GM04503 (cell line): ENCODE measurements around the gene CNOT10.
"Not testable (repeated sequence)": the region's sequence is repeated elsewhere in the genome, so short reads cannot be mapped to it uniquely, and the experiment has no call there.

Experiments used
- DNase-seq: peaks from one replicate; pipeline ENCODE4 v3.0.0-alpha.2; 2012; ENCODE audit warnings: low read depth

CNOT10 gene

DNA sequence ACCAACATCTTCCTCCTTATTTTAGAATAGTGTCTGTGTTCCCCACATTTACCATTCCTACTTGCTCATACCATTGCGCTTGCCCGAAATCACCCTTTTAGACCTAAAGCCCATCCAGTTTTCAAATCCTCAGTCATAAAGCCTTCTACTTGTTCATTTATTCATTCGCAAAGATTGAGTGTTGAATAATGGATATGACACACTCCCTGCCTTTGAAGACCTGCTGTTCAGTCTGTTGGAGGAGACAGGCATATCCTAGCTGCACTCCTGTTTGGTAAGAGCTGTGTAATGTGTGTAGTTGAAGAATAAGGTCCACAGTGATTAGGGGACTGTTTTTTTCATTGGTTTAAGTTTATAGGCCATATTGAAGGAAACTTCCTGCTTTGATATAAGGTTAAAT lies 1.7 kb downstream of the CNOT10 start:
- DNase-seq: no peak

DNA sequence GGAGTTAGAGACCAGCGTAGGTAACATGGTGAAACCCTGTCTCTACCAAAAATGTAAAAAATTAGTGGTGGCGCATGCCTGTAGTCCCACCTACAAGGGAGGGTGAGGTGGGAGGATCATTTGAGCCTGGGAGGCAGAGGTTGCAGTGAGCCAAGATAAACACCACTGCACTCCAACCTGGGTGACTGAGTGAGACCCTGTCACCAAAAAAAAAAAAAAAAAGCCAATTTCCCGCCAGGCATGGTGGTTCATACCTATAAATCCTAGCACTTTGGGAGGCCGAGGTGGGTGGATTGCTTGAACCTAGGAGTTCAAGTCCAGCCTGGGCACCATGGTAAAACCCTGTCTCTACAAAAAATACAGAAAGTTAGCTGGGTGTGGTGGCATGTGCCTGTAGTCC lies 6.9 kb downstream of the CNOT10 start:
- no peak for DNase-seq

DNA sequence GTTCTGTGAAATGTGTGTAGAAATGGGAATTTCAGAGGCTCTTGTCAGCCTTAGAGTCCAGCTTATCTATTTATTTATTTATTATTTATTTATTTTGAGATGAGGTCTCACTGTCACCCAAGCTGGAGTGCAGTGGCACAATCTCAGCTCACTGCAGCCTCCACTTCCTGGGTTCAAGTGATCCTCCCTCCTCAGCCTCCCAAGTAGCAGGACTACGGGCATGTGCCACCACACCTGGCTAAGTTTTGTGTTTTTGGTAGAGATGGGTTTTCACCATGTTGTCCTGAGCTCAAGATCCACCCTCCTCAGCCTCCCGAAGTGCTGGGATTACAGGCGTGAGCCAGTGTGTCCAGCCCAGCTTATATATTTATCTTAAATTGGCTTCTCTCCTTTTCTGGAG lies 11.5 kb downstream of the CNOT10 start:
- DNase-seq: no peak

DNA sequence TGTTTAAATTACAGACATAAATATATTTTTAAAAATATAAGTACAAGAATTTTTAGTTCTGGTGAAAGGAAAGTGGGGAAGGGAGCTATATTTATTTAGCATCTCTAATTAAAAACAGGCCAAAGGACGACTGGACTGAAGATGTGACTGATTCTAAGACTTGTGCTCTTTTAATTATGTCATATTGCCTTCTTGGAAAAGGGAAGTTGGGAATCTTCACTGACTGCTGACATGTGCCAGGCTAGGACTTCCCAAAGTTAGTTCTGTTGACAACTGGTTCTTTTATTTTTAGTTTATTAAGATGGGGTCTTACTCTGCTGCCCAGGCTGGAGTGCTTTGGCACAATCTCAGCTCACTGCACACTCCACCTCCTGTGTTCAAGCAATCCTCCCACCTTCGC lies 13.5 kb downstream of the CNOT10 start:
- no peak for DNase-seq

DNA sequence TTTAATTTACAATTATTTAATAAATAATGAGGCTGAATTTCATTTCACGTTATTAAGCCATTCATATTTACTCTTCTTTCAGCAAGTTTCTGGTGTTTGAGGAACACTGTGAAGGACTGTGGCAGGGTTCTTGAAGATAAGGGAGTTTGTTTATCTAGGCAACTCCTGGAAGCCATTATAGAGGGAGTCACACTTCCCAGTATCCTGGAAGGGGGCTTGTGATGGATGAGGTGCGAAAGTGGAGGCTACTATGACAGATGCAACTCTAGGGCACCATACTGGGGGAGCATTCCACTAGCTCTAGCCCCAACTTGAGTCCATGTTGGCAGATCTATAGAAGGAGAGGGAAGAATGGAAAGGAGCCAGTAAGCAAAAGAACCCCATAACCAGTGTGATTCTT lies 14.4 kb downstream of the CNOT10 start:
- no peak for DNase-seq

DNA sequence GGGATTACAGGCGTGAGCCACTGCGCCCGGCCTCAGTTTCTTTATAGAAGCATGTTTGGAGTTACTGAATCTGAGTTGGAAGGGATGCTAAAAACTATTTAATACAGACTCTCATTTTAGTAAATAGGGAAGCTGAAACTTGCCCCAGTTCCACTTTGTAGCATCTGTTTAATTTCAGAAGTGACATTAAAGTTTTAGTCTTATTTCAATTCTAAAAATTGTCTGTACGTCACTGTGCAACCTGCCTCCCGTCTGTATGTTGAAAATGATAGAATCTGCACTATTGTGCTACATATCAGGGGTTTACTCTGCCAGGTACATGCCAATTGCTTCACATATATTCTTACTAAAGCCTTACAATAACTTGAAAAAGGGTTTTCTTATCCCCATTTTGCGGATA lies 15.3 kb downstream of the CNOT10 start:
- DNase-seq: no peak

DNA sequence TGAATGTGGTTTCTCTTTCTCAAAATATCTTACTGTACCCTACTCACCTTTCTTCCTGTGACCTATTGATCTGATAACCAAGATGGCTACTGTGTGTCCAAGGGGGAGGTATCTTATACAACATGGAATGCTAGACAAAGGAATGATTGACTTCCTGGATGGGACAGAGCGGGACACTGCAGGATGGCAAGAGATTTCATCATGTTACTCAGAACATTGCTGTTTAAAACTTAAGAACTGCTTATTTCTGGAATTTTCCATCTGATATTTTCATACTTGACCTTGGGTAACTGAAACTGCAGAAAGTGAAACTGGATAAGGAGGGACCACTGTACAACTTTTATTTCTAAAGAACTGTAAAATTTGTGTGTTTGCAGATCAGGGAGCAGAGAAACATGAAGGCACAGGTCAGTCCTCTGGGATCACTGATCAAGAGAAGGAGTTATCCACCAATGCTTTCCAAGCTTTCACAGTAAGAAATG lies 18.5 kb downstream of the CNOT10 start:
- DNase-seq: no peak

DNA sequence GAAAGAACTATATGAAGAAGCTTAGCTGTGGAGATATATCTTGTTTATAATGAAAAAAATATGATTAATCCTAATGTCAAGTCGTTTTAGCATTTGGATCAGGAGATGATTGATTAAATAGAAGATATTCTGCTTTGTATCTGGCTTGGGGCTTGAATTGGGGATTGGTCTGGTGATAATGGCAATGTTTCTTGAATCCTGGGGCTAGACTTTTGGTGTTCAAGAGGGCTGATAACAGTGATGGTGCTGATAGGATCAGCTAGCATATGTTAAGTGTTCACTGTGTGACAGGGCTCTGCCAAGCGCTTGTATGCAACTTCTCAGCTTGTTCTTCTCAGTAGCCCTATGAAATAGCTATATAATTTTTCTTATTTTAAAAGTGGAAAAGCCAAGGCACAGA lies 20.2 kb downstream of the CNOT10 start:
- DNase-seq: no peak

DNA sequence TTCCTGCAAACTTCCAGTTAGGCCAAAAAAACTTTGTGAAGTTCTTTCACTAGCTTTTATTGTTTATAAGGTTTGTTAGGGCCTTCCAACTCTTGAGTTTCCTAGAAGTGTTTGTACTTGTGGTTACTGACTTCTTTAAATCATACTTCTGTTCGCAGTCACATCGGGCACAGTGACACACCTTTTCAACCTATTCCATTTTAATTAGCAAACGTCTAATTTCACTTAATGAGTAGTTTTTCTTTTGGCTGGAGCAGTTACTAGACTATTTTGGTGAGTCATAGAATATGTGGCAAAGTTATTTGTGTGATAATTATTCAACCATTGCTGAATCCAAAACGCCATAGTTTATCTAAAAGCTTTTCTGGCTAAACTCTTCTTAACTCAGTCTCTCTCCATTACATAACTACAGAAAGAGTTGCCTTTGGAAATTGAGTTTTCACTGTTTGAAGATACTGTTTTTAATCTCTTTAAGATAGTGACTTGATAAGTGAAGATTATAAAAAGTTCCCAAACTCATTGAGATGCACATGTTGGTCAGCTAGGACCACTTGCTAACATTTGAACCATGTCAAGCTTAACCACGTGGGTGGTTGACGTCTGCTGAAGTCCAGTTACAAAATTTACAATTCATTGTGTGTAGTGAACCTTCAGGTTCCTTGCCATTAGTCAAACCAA lies 21.5 kb downstream of the CNOT10 start:
- no peak for DNase-seq

DNA sequence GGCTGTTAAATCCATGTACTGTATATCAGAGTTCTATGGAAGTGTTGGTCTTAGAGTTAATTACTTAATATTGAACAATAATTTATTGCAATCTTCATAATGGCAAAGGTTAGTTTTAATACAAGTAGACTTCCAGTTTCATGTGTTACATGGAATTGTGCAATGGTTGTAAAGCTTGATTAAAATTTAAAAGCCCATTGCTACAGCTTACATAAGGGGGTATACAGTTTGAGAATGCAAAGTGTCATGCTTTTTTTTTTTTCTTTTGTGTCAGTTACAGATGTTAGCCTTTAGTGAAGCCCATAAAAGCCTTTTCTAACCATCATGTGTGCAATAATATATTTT lies 22.0 kb downstream of the CNOT10 start:
- no peak for DNase-seq

DNA sequence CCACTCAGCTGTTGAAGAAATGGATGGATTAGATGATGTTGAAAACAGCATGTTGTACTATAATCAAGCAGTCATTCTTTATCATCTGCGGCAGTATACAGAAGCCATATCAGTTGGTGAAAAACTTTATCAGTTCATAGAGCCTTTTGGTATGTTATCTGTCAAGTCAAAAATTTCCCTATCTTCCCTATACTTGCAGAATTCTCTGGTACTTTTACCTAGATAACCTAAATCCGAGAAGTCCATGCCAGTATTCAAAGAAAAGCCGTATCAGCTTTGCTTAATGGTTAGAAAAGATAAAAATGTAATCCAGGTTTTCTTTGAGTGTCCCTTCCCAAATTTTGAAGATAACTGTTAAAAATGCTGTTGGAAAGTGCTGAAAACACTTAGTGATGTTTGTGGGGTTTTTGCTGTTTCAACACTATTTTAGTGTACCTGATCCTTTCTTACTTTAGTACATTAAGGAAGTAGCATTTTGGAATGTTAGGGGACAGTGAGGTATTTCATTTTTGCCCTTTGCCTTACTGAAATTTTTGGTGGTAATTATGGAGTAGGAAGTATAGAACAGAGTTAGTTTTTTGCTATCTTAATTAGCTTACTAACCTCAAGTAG lies 23.8 kb downstream of the CNOT10 start:
- DNase-seq: no peak

DNA sequence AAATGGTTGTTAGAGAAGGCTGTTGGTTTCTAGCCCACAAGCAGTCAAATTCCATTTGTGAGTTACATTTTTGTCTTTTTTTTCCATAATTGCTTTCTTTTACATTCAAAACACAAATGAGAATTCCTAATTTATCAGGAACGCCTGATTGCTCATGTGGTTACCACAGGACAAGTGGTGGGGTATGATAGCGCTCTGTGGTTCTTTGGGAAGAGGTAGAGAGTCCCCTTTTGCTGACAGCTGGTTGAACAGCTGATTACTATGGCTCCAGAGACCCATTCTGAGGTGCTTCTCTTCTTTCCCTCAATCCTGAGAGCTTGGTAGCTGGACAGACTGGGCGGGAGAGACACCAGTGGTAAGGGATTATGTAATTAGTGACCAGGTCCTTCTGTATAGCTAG lies 24.4 kb downstream of the CNOT10 start:
- no peak for DNase-seq

DNA sequence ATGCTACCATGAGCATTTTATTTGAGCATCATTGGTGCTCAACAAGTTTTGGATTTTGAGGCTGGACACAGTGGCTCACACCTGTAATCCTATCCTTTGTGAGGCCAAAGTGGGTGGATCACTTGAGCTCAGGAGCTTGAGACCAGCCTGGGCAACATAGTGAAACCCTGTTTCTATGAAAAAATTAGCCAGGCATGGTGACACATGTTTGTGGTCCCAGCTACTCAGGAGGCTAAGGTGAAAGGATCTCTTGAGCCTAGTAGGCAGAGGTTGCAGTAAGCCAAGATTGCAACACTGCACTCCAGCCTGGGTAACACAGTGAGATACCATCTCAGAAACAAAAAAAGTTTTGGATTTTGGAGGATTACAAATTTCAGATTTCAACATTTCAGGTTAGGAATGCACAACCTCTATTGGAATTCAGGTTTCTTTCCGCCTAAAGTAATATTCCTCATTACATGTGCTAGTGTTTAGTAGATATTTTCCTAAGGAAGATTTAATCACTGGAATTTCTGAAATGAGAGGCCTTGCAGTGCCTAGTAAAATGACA lies 27.6 kb downstream of the CNOT10 start:
- DNase-seq: no peak

DNA sequence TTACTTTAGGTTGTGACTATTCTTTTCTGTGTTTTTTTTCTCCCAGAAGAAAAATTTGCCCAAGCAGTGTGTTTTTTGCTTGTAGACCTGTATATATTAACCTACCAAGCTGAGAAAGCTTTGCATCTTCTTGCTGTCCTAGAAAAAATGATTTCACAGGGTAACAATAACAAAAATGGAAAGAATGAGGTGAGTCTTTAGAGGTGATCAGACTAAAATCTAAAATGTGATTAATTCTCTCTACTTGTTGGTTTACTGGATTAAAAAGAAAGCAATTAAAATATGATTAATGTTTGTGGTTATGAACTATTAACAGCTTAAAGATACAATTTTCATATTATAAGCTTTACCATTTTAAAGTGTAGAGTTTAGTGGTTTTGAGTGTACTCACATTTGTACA lies 28.2 kb downstream of the CNOT10 start:
- DNase-seq: no peak

DNA sequence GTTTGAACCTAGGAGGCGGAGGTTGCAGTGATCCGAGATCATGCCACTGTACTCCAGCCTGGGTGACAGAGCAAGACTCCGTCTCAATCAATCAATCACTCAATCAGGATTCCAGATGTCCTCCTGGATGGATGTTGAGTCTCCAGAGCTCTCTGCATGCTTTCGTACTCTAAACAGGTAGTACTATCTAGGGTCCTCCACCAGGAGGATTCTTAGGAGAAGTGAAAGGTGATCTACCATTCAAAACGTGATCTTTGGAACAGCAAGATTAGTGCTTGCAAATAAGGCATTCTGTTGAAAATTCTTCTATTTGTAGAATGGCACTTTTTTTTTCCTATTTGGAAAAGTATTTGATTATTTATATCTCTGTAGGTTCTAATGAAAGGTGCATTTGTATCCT lies 34.3 kb downstream of the CNOT10 start:
- DNase-seq: no peak

DNA sequence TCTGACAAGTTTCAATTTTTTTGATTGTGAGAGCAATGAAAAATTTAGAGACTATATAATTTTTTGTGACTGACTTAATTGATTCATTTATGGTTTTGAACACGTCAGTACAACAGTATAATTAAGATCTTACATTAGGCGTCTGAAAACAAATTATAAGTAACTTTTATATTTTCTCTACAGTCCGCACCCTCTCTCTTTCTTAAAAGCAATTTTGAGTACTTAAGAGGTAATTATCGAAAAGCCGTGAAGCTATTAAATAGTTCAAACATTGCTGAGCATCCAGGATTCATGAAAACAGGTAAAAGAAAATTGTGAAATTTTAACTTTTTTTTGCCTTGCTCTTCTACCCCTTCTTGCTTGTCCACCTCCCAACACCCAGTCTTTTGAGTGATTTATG lies 34.9 kb downstream of the CNOT10 start:
- DNase-seq: no peak

DNA sequence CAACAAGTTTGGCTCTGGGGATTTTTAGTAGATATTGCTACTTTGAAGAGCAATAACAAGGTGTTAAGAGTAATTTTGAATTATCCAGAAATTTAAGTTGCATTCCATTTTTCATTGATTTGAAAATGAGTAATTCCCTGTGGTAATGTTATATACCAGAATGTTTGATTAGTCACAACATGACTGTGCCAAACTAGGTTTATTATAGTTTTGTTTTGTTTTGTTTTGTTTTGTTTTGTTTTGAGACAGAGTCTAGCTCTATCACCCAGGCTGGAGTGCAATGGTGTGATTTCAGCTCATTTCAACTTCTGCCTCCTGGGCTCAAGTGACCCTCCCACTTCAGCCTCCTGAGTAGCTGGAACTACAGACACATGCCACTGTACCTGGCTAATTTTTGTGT lies 40.7 kb downstream of the CNOT10 start:
- DNase-seq: no peak

DNA sequence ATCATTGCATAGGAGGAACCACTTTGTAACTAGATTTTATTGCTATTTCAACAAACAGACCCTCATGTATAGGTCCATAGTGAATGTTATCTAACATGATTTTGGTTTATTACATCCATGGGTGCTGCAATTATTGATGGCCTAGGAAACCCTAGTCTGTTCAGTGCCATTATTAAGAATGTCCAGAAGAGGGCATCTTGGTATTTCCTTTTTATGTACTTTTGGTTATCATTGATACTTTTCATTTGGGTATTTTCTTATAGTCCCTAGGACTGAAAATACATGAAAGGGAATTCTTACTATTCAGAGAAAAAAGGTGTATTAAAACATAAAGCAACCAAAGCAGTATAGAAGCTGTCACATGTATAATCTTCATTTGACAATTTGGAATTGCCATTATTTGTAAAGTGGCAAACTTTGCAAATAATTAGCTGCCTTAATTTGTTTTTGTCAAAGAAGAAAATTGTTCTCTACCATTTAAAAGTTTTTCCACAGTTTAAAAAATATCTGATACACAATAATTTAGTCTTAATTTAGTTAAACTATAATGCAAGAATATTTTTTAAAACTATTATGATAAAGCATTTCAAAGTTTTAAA lies 48.7 kb downstream of the CNOT10 start:
- DNase-seq: no peak

DNA sequence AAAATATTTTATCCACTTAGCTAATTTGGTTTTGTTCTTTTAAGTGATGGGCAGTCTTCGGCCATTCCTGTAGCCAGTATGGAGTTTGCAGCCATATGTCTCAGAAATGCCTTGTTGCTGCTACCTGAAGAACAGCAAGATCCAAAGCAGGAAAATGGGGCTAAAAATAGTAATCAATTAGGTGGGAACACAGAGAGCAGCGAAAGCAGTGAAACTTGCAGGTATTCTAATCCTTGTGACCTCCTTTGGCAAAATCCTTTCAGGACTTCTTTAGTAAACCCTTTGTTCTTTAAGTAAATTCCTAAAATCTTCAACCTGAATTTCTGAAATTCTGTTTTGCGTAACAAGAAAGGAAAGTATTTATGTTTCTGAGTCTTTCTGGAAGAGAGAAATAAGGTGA lies 49.8 kb downstream of the CNOT10 start:
- no peak for DNase-seq

DNA sequence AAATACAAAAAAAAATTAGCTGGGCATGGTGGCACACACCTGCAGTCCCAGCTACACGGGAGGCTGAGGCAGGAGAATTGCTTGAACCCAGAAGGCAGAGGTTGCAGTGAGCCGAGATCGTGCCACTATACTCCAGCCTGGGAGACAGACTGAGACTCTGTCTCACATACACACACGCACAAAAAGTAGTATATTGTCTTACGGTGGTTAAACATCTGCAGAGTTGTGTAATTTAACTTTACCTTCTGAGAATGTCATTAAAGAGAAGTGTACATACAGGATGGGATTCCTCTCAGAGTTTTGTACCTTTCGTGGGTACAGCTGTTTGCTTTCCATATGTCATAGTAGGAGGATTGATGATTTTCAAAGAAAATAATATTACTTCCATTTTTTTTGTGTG lies 58.5 kb downstream of the CNOT10 start:
- DNase-seq: not testable (repeated sequence)

DNA sequence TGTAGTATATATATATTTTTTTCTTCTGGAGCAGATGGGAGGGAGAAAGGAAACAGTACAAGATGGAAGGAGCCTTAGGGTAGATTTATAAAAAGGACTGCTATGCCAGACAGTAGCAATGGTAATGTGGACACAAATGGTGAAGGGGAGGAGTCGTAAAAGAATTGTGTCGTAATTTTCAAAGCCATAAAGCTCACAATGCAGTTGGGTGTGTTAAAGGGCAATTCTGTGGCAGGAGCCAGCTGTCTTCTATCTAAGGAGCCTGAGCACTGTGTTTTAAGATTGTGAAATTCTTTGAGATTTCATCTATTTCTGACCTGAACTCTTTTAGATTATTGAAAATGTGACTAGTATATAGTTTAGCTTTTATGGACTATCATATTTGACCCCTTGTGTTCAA lies 58.9 kb downstream of the CNOT10 start:
- DNase-seq: no peak

DNA sequence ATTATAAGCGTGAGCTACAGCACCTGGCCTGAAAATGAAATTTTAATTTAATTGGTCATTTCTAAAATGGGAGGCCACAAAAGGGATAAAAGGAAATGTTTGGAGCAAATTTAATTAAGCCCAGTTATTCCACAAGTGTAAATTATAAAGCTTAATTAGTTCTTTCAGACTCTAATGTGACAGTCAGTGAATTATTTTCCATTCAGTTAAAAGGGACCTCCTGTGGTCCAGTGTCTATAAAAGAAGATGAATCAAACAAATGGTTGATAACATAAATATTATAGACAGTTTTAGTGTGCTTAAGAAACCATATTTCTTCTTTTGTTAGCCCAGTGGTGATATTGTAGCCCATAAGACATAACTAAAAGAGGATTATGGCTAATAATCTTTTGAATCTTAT lies 66.4 kb downstream of the CNOT10 start:
- DNase-seq: no peak

DNA sequence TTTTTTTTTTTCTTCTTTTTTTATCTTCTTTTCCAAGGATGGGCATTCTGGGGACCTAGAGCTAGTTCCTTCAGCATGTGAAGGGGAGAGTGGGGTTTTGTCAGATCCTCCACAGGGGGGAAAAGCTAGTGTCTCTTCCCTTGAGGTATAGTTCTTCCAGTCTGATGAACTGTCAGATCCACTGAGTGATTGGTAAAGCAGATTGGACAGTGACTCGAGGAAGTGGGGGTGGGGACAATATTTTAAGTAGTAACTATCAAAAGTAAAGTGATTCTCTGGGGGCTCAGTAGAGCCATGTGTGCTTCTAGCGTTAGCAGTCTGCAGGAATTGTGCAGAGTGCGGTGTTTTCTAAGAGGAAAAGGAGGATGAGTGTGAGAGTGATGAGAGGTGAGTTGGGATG lies 70.8 kb downstream of the CNOT10 start:
- no peak for DNase-seq
